CD1c-positive myeloid dendritic cell (primary cell): ENCODE measurements around the gene PIEZO2.
"Not testable (repeated sequence)": the region's sequence is repeated elsewhere in the genome, so short reads cannot be mapped to it uniquely, and the experiment has no call there.

ENCODE experiments used
- DNase-seq: peaks from one replicate; pipeline ENCODE4 v3.0.0-alpha.2; 2016; ENCODE audit errors: extremely low spot score

Gene PIEZO2

DNA sequence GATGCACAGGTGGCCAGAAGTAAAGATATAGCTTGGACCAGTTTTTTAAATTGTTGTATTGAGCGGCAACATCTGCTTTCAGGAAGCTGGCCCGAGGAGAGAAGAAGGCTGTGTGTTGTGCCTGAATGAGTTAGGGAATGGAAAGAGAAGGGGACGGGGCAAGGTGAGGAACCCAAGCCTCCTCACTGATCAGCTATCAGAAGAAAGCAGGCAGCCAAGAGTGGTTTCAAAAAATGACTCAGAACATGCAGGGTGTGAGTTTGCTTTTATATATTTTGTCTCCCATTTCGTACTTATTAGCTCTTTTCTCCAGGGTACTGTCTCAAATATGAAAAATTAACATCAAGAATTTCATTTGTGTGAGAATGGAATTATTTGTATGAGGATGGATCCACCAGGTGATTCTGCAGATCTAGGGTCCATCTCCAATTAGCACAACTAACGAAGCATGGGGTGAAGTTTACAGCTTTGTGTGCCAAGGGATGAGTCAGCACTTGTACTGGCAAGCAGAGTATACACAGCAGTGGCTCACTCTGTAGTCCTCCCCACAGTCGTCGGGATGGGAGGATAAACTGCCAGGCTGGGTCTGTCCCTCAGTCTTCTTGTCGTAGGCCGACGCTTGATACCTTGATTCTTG, 175.7 kb downstream of the PIEZO2 start:
- no peak for DNase-seq

- no peak for DNase-seq
Observed at GRCh38 chr18:10971717-10972116, 177.7 kb downstream of the PIEZO2 start.

DNA sequence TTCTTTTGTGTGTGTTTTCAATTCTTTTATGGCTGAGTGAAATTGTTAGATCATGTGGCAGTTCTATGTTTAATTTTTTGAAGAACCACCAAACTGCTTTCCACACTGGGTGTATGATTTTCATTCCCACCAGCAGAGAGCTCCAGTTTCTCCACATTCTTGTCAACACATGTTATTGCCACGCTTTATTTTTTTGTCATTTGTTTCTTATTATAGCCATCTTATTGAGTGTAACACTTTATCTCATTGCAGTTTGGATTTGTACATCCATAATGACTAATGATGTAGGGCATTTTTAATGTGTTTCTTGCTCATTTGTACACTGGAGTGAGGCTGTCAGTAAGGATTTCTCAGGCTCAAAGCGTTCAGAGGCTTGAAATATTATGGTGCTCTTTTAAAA, 184.2 kb downstream of the PIEZO2 start:
- no peak for DNase-seq

DNA sequence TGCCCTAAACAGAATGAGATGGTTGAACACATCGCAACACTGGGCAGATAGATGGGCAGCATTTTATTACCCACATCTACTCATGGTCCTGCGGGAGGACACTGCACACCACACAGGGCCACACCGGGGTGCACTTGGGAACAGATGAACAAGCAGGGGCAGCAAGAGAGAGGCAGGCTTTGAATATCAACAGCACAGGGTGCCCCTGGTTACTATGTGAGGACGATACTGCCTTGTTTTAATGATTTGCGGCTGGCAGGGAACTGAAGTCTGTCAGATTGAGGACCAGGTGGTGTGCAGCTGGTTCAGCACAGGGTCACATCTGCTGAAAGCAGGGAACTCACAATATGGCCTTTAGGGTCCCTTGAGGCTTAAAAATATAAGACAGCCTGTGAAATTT, 195.7 kb downstream of the PIEZO2 start:
- no peak for DNase-seq

GRCh38 chr18:10951631-10952544, 197.5 kb downstream of the PIEZO2 start:
- DNase-seq, result no peak

GRCh38 chr18:10950876-10951630, 198.3 kb downstream of the PIEZO2 start:
- DNase-seq, result no peak

DNA sequence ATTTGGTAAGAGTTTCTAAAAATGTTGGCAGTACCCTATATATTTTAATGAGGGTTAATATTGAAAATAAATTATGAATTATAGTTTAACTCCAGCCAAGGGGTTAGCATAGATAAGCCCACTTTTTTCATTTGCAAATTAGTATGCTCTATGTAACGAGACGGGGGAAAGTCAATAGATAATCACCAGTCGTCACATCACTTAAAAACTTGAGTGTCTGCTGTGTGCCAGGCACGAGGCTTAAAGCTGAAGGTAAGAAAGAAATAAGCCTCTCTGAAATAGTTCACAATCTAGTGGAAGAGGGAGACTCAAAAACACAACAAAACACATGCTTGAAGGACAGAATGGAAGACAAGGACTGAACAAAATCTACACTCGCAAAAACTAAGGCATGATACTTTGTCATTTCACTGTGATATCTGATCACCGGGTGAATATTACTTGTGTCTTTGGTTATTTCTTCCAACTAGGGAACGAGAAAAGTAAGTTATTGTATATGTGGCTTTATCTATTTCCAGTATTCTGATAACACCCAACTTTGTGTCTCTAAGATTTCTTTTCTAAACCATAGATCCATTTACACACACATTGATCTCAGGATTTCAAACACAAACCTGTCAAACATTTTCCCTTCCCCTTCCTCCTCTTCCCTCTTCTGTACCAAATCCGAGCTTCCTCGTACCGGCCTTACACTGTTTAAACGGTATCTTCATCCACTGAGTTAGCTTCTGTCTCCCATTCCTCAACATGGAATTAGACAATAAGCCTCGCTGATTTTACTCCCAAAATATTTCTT, 199.1 kb downstream of the PIEZO2 start:
- DNase-seq, result no peak

DNA sequence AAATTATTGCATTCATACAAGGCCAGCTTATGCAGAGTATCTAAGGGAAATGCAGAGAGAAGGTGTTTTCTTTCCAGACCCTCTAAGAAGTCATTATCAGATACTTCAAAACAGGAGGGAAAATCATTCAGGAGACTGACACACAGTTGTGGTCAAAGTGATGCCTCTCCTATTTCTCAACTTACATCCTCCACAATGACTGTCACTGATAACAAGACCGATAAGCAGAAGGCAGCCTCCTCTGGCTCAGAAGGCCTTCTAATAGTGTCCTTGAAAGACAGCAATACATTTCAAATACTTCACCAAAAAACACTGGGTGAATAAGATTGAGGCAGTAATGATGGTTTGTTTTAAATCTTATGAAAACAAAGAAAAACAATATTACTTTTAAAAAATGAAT, 199.7 kb downstream of the PIEZO2 start:
- DNase-seq, result no peak

- DNase-seq, result no peak
Observed at GRCh38 chr18:10948421-10948820, 200.9 kb downstream of the PIEZO2 start.

GRCh38 chr18:10946058-10946457, 203.3 kb downstream of the PIEZO2 start:
- DNase-seq, result no peak

GRCh38 chr18:10942998-10943397, 206.4 kb downstream of the PIEZO2 start:
- DNase-seq, result no peak

DNA sequence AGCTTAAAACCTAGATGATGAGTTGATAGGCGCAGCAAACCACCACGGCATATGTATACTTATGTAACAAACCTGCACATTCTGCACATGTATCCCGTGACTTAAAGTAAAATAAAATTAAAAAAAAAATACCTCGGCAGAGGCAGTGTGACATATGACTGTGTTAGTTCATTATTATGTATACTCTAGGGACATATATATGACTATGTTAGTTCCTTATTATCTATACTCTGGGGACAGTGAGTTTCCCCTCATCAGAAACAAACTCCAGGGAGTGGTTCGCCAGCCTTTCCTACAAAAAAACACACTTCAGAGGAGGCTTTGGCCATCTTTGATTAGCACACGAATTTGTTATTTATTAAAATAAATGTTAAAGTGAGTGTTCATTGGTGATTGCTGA, 209.5 kb downstream of the PIEZO2 start:
- DNase-seq, result no peak

DNA sequence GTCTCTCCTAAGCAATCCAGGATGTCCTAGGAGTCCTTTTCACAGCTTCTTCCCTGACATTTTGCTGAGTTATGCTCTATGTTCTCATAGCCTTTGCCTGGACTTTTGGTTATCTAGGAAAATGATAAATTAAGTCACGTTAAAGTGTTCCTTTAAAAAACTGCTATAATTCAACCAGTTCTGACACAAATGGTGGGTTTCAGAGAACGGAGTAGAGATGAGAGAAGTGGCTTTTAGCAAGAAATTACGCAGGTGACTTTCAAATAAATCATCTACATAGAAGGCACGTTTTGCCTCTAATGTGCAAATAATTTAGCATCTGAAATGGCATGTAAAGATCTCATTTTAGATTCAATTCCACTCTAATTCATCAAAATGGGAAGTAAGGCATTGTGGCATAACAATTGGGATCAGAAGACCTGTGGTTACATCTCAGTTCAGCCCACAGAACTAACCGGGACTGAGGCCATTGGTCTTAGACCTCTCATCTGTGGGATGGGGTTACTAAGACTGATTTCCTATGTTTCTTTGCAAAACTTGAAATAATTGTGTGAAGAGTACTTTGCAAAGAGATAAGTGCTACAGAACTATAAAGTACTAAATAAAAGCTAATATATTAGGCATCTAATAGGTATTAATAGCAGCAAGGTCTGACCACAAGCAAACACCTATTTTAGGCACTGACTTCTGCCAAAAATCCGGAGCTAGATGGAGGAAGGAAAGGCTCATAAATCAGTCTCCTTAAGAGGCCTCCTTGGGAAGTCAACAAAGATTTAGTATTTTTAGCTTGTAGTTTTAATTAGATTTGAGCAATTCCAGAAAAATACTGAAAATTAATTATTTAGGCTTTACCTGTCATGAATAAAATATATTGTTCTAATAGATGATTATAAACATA, 211.4 kb downstream of the PIEZO2 start:
- DNase-seq, result no peak

DNA sequence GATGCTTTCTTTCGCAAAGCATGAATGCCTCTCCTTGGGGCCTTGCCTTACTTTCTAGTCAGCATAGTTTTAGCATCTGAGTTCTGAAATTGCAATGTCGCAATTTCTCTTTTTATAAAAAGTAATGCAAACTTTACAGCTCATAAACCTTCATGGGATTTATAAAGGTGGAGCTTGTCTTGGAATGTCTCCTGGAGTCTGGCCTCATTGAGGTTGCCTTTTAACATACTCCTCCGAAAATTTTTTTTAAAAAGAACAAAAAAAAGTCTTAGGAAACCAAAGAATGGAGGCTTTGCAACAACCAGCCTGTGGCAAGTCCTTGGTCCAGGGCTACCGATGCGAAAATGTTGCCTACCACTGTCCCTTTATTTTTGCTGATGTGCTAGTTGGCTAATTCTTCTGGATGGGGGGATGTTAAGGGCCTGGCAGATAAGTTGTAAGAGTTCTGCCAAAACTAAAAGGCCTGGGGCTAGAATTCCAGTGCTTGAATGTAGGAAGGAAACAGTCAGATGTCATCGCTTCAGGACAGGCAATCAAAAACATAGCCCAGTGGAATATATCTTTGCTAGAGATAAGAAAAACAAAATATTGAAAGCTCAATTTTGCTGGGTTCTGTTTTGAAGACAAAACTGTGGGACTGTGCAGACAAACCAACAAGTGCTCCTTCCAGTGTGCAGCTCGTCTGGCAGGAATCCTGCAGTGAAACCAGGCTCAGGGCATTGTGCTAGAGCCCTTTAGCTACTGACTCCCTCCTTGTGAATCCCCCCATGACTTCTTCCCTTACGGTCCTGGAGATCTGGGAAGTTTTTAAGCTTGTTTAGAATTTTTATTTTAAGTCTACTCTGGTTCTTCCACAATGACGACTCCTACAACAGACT, 213.0 kb downstream of the PIEZO2 start:
- no peak for DNase-seq

DNA sequence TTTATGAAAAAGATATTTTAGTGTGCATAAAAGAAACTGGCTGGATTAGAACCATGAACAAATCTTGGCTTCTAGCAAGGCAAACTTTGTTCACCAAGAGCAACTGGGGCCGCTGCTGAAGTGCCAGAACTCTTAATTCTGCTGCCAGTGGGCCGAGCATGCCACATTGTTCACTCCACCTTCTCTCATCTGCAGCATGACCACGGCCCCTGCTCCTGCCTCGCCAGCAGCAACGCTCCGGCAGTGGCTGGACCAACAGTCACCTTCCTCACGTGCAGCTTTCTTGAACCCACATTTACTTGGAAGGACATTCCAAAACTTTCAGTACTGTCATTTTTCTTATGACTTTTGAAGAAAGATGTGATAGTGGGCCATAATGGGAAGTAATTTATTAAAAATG, 213.8 kb downstream of the PIEZO2 start:
- DNase-seq, result no peak

- not testable (repeated sequence) for DNase-seq
Observed at GRCh38 chr18:10933648-10934047, 215.7 kb downstream of the PIEZO2 start.

GRCh38 chr18:10930076-10930475, 219.3 kb downstream of the PIEZO2 start:
- DNase-seq, result no peak

DNA sequence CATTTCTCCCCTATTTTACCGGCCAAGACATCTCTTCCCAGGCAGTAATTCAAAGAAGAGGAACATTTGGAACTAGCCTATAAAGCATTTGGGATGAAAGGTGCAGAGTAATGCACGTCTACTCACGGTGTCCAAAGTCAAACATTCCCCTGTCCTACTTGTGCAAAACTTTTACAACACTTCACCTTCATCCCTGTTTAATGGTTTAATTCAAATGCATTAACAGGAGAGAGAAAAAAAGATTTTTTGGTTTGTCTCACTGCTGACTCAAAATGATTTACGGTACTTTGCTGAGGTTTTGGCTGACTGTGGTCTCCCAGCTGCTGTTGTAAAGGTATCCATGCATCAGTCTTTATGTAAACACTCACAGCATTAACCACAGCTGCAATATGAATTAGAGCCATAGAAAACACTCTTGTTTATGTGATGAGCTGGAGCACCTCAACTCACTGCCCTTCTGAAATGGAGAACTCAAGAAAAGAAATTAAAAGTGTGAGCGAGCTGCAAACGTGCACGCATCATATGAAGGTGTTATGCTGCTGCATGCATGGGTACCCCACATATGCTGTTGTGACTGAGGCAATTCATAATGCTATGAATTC, 220.5 kb downstream of the PIEZO2 start:
- no peak for DNase-seq
